ENCODE results near the gene SPATA45. TPM values are rescaled to one million over a fixed set of nuclear protein-coding genes. Genes with fewer than 3 reads are reported as not detected.
"Not testable (repeated sequence)": the region's sequence is repeated elsewhere in the genome, so short reads cannot be mapped to it uniquely, and the experiment has no call there.

The SPATA45 gene
- total RNA-seq, 1 experiment from 2014 or later: not detected

DNA sequence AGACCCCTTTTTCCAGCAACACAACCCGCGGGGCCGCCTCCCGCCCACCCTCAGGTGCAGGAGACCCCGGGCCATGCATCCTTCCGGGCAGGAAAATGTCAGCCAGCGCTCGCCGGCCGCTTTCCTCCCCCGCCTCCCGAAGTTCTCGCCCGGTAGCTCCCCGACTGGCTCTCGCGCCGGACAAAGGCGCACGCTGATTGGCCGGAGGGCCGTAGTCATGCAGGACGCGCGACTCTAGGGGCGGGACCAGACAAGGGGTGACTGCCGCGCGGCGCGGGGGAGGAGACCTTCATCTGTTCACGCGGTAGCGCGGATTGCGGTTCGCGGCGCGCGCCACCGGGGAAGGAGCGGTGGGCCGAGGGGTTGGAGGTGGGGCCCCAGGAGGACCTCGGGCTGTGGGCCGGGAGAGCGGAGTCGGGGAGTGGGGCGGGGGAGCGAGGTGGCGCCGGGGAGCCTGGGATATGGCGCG is 10.6 kb upstream of the SPATA45 start, which contains the start of gene FLVCR1:
TSS of gene FLVCR1 (plus strand) at position 284 of the 469 bp plus-strand sequence. CDS start at position 462, 178 bp downstream.
- Histone ChIP-seq H3K4me3 (peak within 1 kb of the TSS; percentile 76), H3K9me3 (replicated peaks) (no peaks in the 10 kb centered on the region), H3K36me3 (peaks cover 25% of the 10 kb centered on the region), H3K27me3 (replicated peaks) (no peaks in the 10 kb centered on the region), H3K27ac (peak within 1 kb of the TSS; percentile 63), H3K4me1 (replicated peaks) (peaks cover 33% of the 10 kb centered on the region)
- peak; percentile 93 to 98 for DNase-seq (ENCODE audit: low read depth in 1 of 2, low spot score in 2 of 2)

DNA sequence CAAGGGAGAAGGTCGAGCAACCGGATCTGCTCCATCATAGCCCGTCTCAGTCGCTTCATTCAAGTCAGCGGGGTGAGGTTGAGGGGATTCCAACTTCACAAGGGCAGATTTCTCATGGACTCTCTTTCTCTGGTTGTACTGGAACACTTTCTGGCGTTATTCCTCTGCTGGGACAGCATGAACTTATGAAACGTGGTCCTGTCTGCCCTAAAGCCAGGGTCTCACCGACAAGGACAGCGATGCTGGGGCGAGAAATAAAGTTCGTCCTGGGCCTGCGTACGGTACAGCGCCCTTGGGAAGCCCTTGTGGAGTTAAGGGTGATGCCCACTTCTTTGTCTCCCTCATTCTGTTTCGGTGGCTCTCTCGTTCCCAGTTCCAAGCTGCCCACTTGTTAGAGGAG is 9.3 kb upstream of the SPATA45 start:
- no peak overlapping the region for H3K27ac ChIP-seq

DNA sequence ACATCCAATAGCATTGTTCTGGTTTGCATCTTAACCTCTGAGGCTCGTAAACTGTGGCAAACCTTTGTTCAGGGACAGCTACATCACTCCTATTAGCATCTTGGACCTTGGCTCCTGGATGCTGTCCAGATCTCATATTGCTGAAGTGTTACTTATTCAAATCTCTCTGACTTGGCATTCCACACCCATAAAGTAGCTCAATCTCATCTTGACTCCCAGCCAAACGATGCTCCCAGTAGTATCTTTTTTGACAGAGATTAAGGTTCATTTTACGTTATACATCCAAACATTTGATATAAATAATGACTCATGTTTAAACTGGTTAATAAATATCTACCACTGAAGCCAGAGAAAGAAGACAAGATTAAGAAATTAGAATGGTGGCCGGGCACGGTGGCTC is 6.2 kb upstream of the SPATA45 start:
- Histone ChIP-seq H3K4me3 (no peak overlapping the region), H3K27ac (no peak overlapping the region), H3K27me3 (replicated peaks) (no peaks in the 10 kb centered on the region), H3K36me3 (peaks cover 6% of the 10 kb centered on the region), H3K9me3 (replicated peaks) (no peaks in the 10 kb centered on the region), H3K4me1 (replicated peaks) (peaks cover 7% of the 10 kb centered on the region)
- no peak for DNase-seq (ENCODE audit: low read depth in 1 of 2, low spot score in 2 of 2)

More for the DNA sequence above, 9.3 kb upstream of the SPATA45 start:
- Histone ChIP-seq H3K9me3 (replicated peaks) (no peaks in the 10 kb centered on the region), H3K4me3 (peak overlapping the region; percentile 76), H3K27me3 (replicated peaks) (no peaks in the 10 kb centered on the region), H3K36me3 (peaks cover 14% of the 10 kb centered on the region), H3K4me1 (replicated peaks) (peaks cover 25% of the 10 kb centered on the region)
- DNase-seq (ENCODE audit: low read depth in 1 of 2, low spot score in 2 of 2): no peak

DNA sequence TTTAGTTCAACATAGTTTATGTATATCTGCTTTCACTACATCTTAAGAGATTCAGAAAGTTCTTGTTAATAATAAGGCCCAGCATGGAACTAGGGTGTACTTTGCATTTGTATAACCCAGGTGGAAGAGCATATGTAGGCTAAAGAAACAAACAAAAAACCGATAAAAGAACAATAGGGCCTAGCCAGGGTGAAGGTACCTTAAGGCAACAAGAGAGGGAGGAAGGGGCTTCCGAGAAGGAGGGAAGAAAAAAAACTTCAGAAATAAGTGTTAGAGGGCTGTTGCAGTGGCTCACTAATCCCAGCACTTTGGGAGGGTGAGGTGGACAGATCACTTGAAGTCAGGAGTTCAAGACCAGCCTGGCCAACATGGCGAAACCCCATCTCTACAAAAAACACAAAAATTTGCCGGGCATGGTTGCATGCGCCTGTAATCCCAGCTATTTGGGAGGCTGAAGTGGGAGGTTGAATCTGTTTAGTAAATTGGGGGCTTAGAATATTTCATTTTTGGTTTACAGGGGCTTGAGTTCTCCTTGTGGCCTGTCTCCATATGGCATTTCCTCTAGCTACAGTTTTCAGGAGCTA is 4.7 kb upstream of the SPATA45 start:
- Histone ChIP-seq H3K36me3 (no peaks in the 10 kb centered on the region), H3K9me3 (replicated peaks) (no peaks in the 10 kb centered on the region), H3K4me3 (no peak overlapping the region), H3K27me3 (replicated peaks) (no peaks in the 10 kb centered on the region), H3K27ac (no peak overlapping the region), H3K4me1 (replicated peaks) (peaks cover 5% of the 10 kb centered on the region)
- DNase-seq (ENCODE audit: low read depth in 1 of 2, low spot score in 2 of 2): no peak

DNA sequence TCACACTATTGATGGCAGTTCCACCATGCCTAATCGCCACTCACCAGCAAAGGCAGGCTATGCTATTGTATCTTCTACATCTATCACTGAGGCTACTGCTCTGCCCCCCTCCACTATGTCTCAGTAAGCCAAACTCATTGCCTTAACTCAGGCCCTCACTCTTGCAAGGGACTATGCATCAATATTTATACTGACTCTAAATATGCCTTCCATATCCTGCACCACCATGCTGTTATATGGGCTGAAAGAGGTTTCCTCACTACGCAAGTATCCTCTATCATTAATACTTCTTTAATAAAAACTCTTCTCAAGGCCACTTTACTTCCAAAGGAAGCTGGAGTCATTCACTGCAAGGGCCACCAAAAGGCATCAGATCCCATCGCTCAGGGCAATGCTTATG is 2.9 kb downstream of the SPATA45 start:
- H3K27ac ChIP-seq; H3K9me3 ChIP-seq (replicated peaks); H3K27me3 ChIP-seq (replicated peaks); DNase-seq (ENCODE audit: low read depth in 1 of 2, low spot score in 2 of 2); H3K4me1 ChIP-seq (replicated peaks); H3K36me3 ChIP-seq; H3K4me3 ChIP-seq: not testable (repeated sequence)

DNA sequence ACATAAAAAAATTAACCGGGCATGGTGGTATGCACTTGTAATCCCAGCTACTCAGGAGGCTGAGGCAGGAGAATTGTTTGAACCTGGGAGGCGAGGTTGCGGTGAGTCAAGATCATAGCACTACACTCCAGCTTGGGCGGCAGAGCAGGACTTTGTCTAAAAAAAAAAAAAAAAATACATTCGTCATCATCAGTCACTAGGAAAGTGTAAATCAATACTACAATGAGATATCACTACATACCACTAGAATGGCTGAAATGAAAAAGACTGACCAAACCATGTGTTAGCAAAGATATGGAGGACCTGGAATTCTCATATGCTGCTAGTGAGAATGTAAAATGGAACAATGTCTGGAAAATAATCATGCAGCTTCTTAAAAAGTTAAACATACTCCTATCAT is 9.3 kb downstream of the SPATA45 start:
- H3K4me3 ChIP-seq: no peak overlapping the region
- H3K4me1 ChIP-seq (replicated peaks): no peaks in the 10 kb centered on the region
- H3K27me3 ChIP-seq (replicated peaks): no peaks in the 10 kb centered on the region
- DNase-seq (ENCODE audit: low read depth in 1 of 2, low spot score in 2 of 2): no peak
- no peak overlapping the region for H3K27ac ChIP-seq
- H3K36me3 ChIP-seq: no peaks in the 10 kb centered on the region
- no peaks in the 10 kb centered on the region for H3K9me3 ChIP-seq (replicated peaks)

DNA sequence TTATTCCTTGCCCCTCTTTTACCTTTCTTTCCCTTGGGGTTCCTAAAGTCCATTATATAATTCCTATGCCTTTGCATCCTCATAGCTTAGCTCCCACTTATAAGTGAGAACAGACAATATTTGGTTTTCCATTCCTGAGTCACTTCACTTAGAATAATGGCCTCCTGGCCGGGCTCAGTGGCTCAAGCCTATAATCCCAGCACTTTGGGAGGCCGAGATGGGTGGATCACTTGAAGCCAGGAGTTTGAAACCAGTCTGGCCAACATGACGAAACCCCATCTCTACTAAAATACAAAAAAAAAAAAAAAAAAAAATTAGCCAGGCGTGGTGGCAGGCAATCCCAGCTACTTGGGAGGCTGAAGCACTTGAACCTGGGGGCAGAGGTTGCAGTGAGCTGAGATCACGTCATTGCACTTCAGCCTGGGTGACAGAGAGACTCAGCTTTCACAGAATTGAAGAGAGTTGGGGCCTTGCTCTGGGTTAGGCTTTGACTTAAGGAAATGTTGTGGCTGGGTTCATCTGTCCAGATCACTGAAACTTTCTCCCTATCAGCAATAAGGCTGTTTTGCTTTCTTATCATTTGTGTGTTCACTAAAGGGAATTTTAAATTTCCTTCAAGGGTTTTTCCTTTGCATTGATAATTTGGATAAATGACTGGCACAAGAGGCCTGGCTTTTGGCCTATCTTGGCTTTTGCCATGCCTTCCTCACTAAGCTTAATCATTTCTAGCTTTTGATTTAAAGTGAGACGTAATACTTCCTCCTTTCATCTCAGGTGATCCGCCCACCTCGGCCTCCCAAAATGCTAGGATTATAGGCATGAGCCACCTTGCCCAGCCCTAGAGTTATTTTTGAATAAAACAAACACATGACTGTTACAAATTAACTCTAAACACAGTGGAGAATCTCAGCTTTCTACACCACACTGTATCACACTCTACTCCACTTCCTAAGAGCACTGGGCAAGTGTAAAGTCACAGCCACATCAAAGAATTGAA is 13.9 kb downstream of the SPATA45 start:
- not testable (repeated sequence) for H3K27ac ChIP-seq; DNase-seq (ENCODE audit: low read depth in 1 of 2, low spot score in 2 of 2); H3K4me1 ChIP-seq (replicated peaks); H3K27me3 ChIP-seq (replicated peaks); H3K36me3 ChIP-seq; H3K4me3 ChIP-seq; H3K9me3 ChIP-seq (replicated peaks)

DNA sequence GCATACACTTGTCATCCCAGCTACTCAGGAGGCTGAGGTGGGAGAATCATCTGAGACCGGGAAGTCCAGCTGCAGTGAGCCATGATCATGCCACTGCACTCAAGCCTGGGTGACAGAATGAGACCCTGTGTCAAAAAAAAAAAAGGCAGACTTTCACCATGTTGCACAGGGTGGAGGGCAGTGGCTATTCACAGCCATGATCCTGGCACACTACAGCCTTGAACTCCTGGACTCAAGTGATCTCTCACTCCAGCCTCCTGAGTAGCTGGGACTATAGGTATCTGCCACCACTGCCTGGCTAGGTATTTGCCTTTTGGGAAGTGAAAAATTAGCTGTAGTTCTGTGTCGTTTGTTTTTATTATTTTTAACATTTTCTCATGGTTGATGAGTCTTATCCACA is 19.1 kb downstream of the SPATA45 start:
- Histone ChIP-seq H3K4me3 (no peak overlapping the region), H3K9me3 (replicated peaks) (peaks cover 13% of the 10 kb centered on the region; the same call in 1 of the 2 replicates), H3K27ac (no peak overlapping the region), H3K4me1 (replicated peaks) (no peaks in the 10 kb centered on the region), H3K27me3 (replicated peaks) (no peaks in the 10 kb centered on the region), H3K36me3 (no peaks in the 10 kb centered on the region)
- DNase-seq (ENCODE audit: low read depth in 1 of 2, low spot score in 2 of 2): no peak

DNA sequence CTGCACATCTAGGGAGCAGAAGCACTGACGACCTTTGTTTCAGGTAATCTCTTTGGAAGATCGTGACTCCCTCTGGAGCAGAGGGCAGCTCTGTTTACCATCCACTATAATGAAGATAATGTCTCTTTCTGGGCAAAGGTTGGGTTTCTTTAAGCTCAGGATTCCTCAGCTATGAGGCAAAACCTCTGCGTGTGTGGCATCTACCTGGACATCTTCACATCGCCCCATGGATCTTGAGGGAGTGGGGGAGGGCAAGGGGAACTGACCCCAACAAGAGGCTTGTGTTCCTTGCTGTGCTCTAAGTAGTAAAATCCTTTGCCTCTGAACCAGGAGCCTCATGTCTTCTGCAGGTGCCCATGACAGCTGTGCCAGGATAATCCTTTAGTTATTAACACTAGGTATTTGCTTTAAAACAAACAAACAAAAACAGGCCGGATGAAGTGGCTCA is 19.6 kb downstream of the SPATA45 start:
- no peaks in the 10 kb centered on the region for H3K27me3 ChIP-seq (replicated peaks)
- no peak overlapping the region for H3K27ac ChIP-seq
- no peak for DNase-seq (ENCODE audit: low read depth in 1 of 2, low spot score in 2 of 2)
- H3K4me3 ChIP-seq: no peak overlapping the region
- H3K36me3 ChIP-seq: no peaks in the 10 kb centered on the region
- H3K9me3 ChIP-seq (replicated peaks): peaks cover 13% of the 10 kb centered on the region; the same call in 1 of the 2 replicates
- no peaks in the 10 kb centered on the region for H3K4me1 ChIP-seq (replicated peaks)

DNA sequence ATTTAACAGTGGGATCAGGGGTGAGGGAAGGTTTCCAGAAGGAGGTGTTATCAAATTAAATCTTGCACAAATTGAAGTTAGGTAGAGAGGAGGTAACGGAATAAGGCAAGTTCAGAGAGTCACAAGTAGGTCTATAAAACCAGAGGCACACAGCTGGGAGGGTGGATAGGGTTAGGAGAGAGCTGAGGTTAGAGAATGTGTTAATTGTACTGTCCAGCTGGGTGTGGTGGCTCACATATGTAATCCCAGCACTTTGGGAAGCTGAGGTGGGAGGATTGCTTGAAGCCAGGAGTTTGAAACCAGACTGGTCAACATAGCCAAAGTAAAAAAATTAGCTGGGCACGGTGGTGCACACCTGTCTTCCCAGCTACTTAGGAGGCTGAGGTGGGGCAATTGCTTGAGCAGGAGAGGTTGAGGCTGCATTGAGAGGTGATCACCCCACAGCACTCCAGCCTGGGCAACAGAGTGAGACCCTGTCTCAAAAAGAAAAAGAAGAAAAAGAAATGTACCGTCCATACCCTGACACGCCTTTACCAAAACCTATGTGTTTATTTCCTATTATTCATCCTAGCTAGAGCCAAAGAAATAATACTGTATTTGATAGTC is 20.2 kb downstream of the SPATA45 start:
- Histone ChIP-seq H3K4me3 (no peak overlapping the region), H3K36me3 (no peaks in the 10 kb centered on the region), H3K27me3 (replicated peaks) (no peaks in the 10 kb centered on the region), H3K27ac (no peak overlapping the region), H3K9me3 (replicated peaks) (peaks cover 13% of the 10 kb centered on the region; the same call in 1 of the 2 replicates), H3K4me1 (replicated peaks) (no peaks in the 10 kb centered on the region)
- no peak for DNase-seq (ENCODE audit: low read depth in 1 of 2, low spot score in 2 of 2)

DNA sequence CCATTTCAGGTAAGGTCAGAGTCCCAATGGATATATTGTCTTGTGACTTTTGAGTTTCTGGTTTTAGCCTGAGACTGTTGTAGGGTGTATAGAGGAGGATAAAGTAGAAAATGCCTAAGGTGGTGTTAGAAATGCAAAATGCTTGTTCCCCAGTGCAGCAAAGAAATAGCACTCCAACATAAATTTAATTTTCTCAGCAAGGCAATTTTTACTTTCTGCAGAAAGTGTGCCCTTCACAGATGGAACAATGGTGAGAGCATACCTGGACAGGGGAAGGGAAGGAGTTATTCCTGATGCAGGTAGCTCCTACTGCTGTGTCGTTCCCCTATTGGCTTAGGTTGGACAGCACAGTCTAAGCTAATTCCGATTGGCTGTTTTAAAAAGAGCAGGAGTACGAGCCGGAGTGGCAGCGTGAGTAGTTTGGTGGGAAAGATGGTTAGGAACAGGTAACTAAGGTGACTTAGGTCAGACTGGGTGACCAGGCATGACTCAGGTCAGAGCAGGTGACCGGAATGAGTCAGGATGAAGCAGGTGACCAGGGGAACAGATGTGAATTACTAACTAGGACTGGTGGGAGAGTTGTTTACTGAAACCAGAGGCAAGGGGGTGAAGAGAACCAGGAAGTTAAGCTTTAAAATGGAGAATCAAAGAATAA is 21.5 kb downstream of the SPATA45 start:
- no peaks in the 10 kb centered on the region for H3K4me1 ChIP-seq (replicated peaks)
- no peaks in the 10 kb centered on the region for H3K36me3 ChIP-seq
- no peak overlapping the region for H3K27ac ChIP-seq
- no peaks in the 10 kb centered on the region for H3K27me3 ChIP-seq (replicated peaks)
- DNase-seq (ENCODE audit: low read depth in 1 of 2, low spot score in 2 of 2): peak in 1 of 2 experiments; percentile 27
- H3K9me3 ChIP-seq (replicated peaks): peaks cover 13% of the 10 kb centered on the region; the same call in 1 of the 2 replicates
- no peak overlapping the region for H3K4me3 ChIP-seq

DNA sequence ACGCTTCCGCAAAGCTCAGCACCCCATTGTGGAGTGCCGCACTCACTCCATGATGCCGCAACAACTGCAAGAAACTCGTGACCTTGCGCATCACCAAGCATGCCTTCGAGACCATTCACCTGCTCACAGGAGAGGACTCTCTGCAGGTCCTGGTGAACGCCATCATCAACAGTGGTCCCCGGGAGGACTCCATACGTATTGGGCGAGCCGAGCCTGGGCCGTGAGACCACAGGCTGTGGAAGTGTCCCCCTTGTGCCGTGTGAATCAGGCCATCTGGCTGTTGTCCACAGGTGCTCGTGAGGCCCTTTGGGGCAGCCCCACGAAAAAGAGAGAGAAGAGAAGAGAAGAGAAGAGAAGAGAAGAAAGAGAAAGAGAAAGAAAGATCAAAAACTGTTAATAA is 23.2 kb downstream of the SPATA45 start:
- H3K36me3 ChIP-seq: no peaks in the 10 kb centered on the region
- no peak overlapping the region for H3K27ac ChIP-seq
- no peaks in the 10 kb centered on the region for H3K4me1 ChIP-seq (replicated peaks)
- H3K27me3 ChIP-seq (replicated peaks): no peaks in the 10 kb centered on the region
- H3K4me3 ChIP-seq: no peak overlapping the region
- H3K9me3 ChIP-seq (replicated peaks): peaks cover 13% of the 10 kb centered on the region; the same call in 1 of the 2 replicates
- no peak for DNase-seq (ENCODE audit: low read depth in 1 of 2, low spot score in 2 of 2)

DNA sequence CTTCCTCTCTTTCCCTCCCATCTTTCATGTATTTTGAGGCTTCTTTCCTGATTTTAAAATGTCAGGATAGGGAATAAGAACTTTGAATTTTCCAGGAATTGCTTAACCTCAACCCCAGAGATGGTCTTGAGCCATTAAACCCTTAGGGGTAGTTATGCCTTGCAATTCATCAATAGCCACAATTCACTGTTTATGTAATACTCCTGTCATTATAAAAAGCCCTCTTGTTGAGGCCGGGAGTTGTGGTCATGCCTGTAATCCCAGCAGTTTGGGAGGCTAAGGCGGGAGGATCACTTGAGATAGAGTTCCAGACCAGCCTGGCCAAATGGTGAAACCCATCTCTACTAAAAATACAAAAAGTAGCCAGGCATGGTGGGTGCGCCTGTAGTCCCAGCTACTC is 24.5 kb downstream of the SPATA45 start:
- peaks cover 13% of the 10 kb centered on the region; the same call in 1 of the 2 replicates for H3K9me3 ChIP-seq (replicated peaks)
- no peak for DNase-seq (ENCODE audit: low read depth in 1 of 2, low spot score in 2 of 2)
- H3K27me3 ChIP-seq (replicated peaks): no peaks in the 10 kb centered on the region
- H3K4me3 ChIP-seq: no peak overlapping the region
- no peaks in the 10 kb centered on the region for H3K4me1 ChIP-seq (replicated peaks)
- H3K36me3 ChIP-seq: no peaks in the 10 kb centered on the region
- no peak overlapping the region for H3K27ac ChIP-seq

All from SJSA1 (cell line).